ENCODE data around the gene METTL24. TPM values are rescaled to one million over a fixed set of nuclear protein-coding genes. Genes with fewer than 3 reads are reported as not detected.

The METTL24 gene
- total RNA-seq, 1 experiment from 2014 or later, result 0.61 TPM

DNA sequence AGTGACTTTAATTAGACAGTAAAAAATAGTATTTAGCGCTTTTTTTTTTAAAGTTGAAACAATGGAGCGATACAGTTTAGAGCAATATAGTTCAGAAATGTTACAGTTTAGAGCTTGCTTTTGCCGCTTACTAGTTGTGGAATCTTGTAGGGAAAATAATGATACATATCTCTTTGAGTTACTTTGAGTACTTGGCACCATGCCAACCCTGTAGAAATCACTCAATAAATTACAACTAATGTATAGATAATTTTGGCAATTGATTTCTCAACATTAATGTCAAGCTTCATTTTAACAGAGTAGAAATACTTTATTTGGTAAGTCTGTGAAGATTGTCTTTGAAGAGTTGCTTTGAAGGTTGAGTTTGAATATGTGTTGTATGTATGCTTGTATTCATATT is 150.5 kb downstream of the METTL24 start:
- TF ChIP-seq, protein P1, sequence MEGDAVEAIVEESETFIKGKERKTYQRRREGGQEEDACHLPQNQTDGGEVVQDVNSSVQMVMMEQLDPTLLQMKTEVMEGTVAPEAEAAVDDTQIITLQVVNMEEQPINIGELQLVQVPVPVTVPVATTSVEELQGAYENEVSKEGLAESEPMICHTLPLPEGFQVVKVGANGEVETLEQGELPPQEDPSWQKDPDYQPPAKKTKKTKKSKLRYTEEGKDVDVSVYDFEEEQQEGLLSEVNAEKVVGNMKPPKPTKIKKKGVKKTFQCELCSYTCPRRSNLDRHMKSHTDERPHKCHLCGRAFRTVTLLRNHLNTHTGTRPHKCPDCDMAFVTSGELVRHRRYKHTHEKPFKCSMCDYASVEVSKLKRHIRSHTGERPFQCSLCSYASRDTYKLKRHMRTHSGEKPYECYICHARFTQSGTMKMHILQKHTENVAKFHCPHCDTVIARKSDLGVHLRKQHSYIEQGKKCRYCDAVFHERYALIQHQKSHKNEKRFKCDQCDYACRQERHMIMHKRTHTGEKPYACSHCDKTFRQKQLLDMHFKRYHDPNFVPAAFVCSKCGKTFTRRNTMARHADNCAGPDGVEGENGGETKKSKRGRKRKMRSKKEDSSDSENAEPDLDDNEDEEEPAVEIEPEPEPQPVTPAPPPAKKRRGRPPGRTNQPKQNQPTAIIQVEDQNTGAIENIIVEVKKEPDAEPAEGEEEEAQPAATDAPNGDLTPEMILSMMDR (conservative IDR thresholded peaks at IDR 0.05), result no peak
- no peaks in the 10 kb centered on the region for H3K27me3 Mint-ChIP-seq (ENCODE audit: low read depth)
- H3K4me3 Mint-ChIP-seq, result no peak overlapping the region
- Histone ChIP-seq H3K27me3 (ENCODE audit: insufficient read depth, low read length) (no peaks in the 10 kb centered on the region), H3K23ac (ENCODE audit: insufficient read length, low read depth, low read length) (no peak overlapping the region), H3K14ac (ENCODE audit: insufficient read depth, low read length) (no peak overlapping the region), H3K79me1 (ENCODE audit: insufficient read depth, low read depth, low read length, poor library complexity, severe bottlenecking) (no peaks in the 10 kb centered on the region), H3T11ph (ENCODE audit: low read length) (no peak overlapping the region), H4K5ac (ENCODE audit: insufficient read length, low read depth, low read length) (no peak overlapping the region), H3K4ac (ENCODE audit: low read depth, low read length) (no peak overlapping the region), H2BK120ac (ENCODE audit: low read depth, low read length, poor library complexity, severe bottlenecking) (no peak overlapping the region), H3K9me3 (ENCODE audit: control insufficient read depth, low read depth, low read length) (no peaks in the 10 kb centered on the region), H4K91ac (ENCODE audit: insufficient read length, low read depth, low read length) (no peak overlapping the region), H2AFZ (ENCODE audit: low read length) (no peak overlapping the region), H4K20me1 (ENCODE audit: control insufficient read depth, insufficient read depth, insufficient read length) (no peaks in the 10 kb centered on the region), H2BK5ac (ENCODE audit: insufficient read length, low read length) (no peak overlapping the region), H3K79me2 (ENCODE audit: insufficient read depth, low read length) (no peaks in the 10 kb centered on the region), H3K18ac (ENCODE audit: insufficient read length, low read depth, low read length) (no peak overlapping the region), H3K23me2 (ENCODE audit: insufficient read length, low read depth, low read length, poor library complexity, severe bottlenecking) (no peaks in the 10 kb centered on the region), H3K4me1 (ENCODE audit: insufficient read depth, low read length) (no peaks in the 10 kb centered on the region), H2BK15ac (ENCODE audit: low read depth, low read length) (no peak overlapping the region), H2AK5ac (ENCODE audit: insufficient read length, low read length) (no peak overlapping the region), H3K27ac (ENCODE audit: insufficient read length, low read depth, low read length) (no peak overlapping the region), H3K4me2 (ENCODE audit: insufficient read depth, insufficient read length, low read length) (no peak overlapping the region), H3K9ac (ENCODE audit: extremely low read depth, insufficient read length, low read length) (no peak overlapping the region), H3K56ac (ENCODE audit: insufficient read length, low read depth, low read length) (no peak overlapping the region), H2BK12ac (ENCODE audit: insufficient read length, low read depth, low read length) (no peak overlapping the region), H4K8ac (replicated peaks; ENCODE audit: insufficient read length, low read depth, low read length) (no peak overlapping the region), H2BK20ac (ENCODE audit: low read depth, low read length, poor library complexity, severe bottlenecking) (no peak overlapping the region)
- no peak overlapping the region for H3K27ac Mint-ChIP-seq
- H3K9me3 Mint-ChIP-seq, result no peaks in the 10 kb centered on the region
- H3K36me3 Mint-ChIP-seq (ENCODE audit: insufficient read depth in 1 of 3, low read depth in 3 of 3), result peaks cover 7 to 32% (median 25%) of the 10 kb centered on the region in 3 experiments; a peak in 6 of 7 replicates
- no peak for DNase-seq
- WGBS (ENCODE audit: extremely low coverage, insufficient read length, low lambda C conversion rate), result no CpG with 5 or more reads among the region's 3 CpGs
- H3K4me1 Mint-ChIP-seq, result no peaks in the 10 kb centered on the region

Measured in H9 (cell line).